Astrocyte of the hippocampus (primary cell): Measurements from ENCODE around the gene EXOSC7.
"Not testable (repeated sequence)": the region's sequence is repeated elsewhere in the genome, so short reads cannot be mapped to it uniquely, and the experiment has no call there.

Experiments
- DNase-seq: peaks from one replicate; pipeline ENCODE4 v3.0.0; 2011; ENCODE audit warnings: low read depth, low spot score

EXOSC7 gene

GRCh38 chr3:44976002-44976815, at the start of gene EXOSC7, which contains the start of gene ZDHHC3:
Gene EXOSC7, plus strand, starts transcription at chr3:44976244. Its CDS starts 34 bp downstream, at chr3:44976278.
Gene ZDHHC3, minus strand, starts transcription at chr3:44976174. Its CDS starts 16,738 bp downstream, at chr3:44959436.
- DNase-seq: peak; percentile 97

GRCh38 chr3:44926921-44927320, 49.1 kb upstream of the EXOSC7 start:
- no peak for DNase-seq

GRCh38 chr3:44927371-44927770, 48.7 kb upstream of the EXOSC7 start:
- DNase-seq: no peak

GRCh38 chr3:44929782-44930181, 46.3 kb upstream of the EXOSC7 start:
- DNase-seq: no peak

GRCh38 chr3:44930911-44931310, 45.1 kb upstream of the EXOSC7 start:
- DNase-seq: no peak

GRCh38 chr3:44931791-44932190, 44.3 kb upstream of the EXOSC7 start:
- DNase-seq: no peak

- DNase-seq: no peak
These were observed 43.8 kb upstream of the EXOSC7 start for GRCh38 chr3:44932271-44932670.

GRCh38 chr3:44932986-44933944, 42.8 kb upstream of the EXOSC7 start:
- DNase-seq: no peak

- DNase-seq: no peak
These were observed 36.4 kb upstream of the EXOSC7 start for GRCh38 chr3:44939581-44940036.

- peak; percentile 46 for DNase-seq
These were observed 33.7 kb upstream of the EXOSC7 start for GRCh38 chr3:44942202-44942921.

- peak; percentile 20 for DNase-seq
These were observed 27.8 kb upstream of the EXOSC7 start for GRCh38 chr3:44948239-44948638.

- not testable (repeated sequence) for DNase-seq
These were observed 26.3 kb upstream of the EXOSC7 start for GRCh38 chr3:44949770-44950169.

- DNase-seq: no peak
These were observed 25.7 kb upstream of the EXOSC7 start for GRCh38 chr3:44950275-44950734.

- no peak for DNase-seq
These were observed 23.4 kb upstream of the EXOSC7 start for GRCh38 chr3:44952689-44953088.

- DNase-seq: no peak
These were observed 21.7 kb upstream of the EXOSC7 start for GRCh38 chr3:44954304-44954703.

- peak; percentile 29 for DNase-seq
These were observed 21.1 kb upstream of the EXOSC7 start for GRCh38 chr3:44954962-44955361.

- DNase-seq: no peak
These were observed 20.1 kb upstream of the EXOSC7 start for GRCh38 chr3:44955917-44956316.

- no peak for DNase-seq
These were observed 18.1 kb upstream of the EXOSC7 start for GRCh38 chr3:44957986-44958385.

- no peak for DNase-seq
These were observed 17.7 kb upstream of the EXOSC7 start for GRCh38 chr3:44958386-44958785.

GRCh38 chr3:44960387-44961026, 15.5 kb upstream of the EXOSC7 start:
- DNase-seq: no peak

- DNase-seq: no peak
These were observed 14.2 kb upstream of the EXOSC7 start for GRCh38 chr3:44961888-44962287.
